Naive B cell (primary cell): ENCODE data around the gene LHFPL6. TPM values are rescaled to one million over a fixed set of nuclear protein-coding genes. Genes with fewer than 3 reads are reported as not detected.

ENCODE experiments used
- ATAC-seq, 2 donors: fragments of 150-1000 bp; cut with Tn5 transposase; 2 replicates each; pipeline ENCODE4 v1.10.0; 2021; ENCODE audit warnings: low read depth in 2 of 2, mild to moderate bottlenecking in 2 of 2, moderate library complexity in 2 of 2
- DNase-seq: peaks from one replicate; pipeline ENCODE4 v3.0.0; 2022
- H3K27ac Mint-ChIP-seq, 6 donors: one replicate each; pipeline ENCODE4 v1.8.0; 2020 to 2022; ENCODE audit warnings: mild to moderate bottlenecking in 6 of 6, mixed read lengths in 6 of 6, moderate library complexity in 5 of 6, inconsistent platforms in 2 of 6
- H3K27me3 Mint-ChIP-seq, 3 donors: one replicate each; pipeline ENCODE4 v1.8.0; 2021 to 2022; ENCODE audit warnings: mixed read lengths in 3 of 3, mild to moderate bottlenecking in 1 of 3
- H3K36me3 Mint-ChIP-seq, 2 donors: one replicate each; pipeline ENCODE4 v1.8.0; 2020 to 2022; ENCODE audit warnings: mixed read lengths in 2 of 2, inconsistent platforms in 1 of 2, mild to moderate bottlenecking in 1 of 2
- H3K4me1 Mint-ChIP-seq, 3 donors: one replicate each; pipeline ENCODE4 v1.8.0; 2020 to 2022; ENCODE audit warnings: mixed read lengths in 3 of 3, inconsistent platforms in 1 of 3, mild to moderate bottlenecking in 1 of 3, moderate library complexity in 1 of 3
- H3K4me3 Mint-ChIP-seq, 8 donors: one replicate each; pipeline ENCODE4 v1.8.0; 2020 to 2022; ENCODE audit warnings: mild to moderate bottlenecking in 8 of 8, mixed read lengths in 8 of 8, moderate library complexity in 8 of 8, inconsistent platforms in 2 of 8
- H3K9me3 Mint-ChIP-seq, 7 donors: one replicate each; pipeline ENCODE4 v1.8.0; 2020 to 2022; ENCODE audit warnings: mixed read lengths in 7 of 7, mild to moderate bottlenecking in 5 of 7, inconsistent platforms in 2 of 7, moderate library complexity in 1 of 7
- polyA plus RNA-seq, 6 donors: library from polyadenylated mRNA; unstranded; fragments of 300-500 nt; fragmentation: Illumina TruSeq; gene quantifications; one replicate each; pipeline ENCODE4 v1.2.3, GENCODE V29; 2021; ENCODE audit warnings: low read depth in 6 of 6

Gene LHFPL6
- polyA plus RNA-seq, 6 donors from 2014 or later = 0.12 to 0.25 (median 0.16) TPM; not detected in 2

DNA sequence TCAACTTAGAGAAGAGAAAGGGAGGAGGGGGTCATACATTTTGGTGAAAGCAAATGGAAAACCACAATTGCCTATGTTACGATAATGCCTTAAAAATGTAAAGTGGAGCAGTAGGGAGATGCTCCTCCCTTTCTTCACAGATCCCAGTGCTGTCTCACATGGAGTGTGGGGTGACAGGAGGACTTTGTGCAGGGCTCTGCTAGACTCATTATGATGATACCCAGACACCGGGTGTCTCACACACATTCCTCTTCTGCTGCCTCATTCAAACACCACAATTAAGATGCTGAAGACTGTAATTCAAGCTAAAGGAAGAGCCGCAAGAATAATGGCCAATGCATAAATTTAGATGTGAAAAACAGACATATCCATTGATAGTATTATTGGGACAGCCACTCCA, 150.6 kb downstream of the LHFPL6 start:
- Mint-ChIP-seq H3K9me3 (peaks cover 0 to 7% (median 0%) of the 10 kb centered on the region in 7 donors), H3K4me1 (peaks cover 9 to 20% (median 13%) of the 10 kb centered on the region in 3 donors), H3K36me3 (no peaks in the 10 kb centered on the region), H3K27ac (peak overlapping the region; percentile 49 to 94 (median 90)), H3K27me3 (no peaks in the 10 kb centered on the region), H3K4me3 (peak overlapping the region in 5 of 8 donors; percentile 35 to 83 (median 61))
- DNase-seq = no peak
- no peak for ATAC-seq

DNA sequence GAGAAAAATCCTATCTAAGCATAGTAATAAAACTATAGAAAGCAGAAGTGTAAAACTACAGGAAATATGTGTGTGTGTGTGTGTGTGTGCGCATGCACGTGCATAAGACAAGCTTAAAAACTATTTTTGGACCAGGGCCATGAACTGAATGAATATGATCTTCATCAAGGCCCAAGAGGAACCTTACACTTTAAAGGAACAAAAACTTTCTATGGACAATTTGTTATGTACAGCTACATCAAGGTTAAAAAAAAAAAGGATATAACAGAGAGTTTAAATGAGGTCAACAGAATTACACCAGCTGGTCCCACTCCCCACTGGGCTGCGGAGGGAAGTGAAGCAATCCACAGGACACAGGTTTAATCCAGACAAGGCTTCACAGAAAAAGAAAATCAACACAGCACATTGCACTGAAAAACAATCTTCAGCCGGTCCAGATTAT, 151.1 kb downstream of the LHFPL6 start:
- Mint-ChIP-seq H3K36me3 (no peaks in the 10 kb centered on the region), H3K9me3 (peaks cover 0 to 2% (median 0%) of the 10 kb centered on the region in 7 donors), H3K4me1 (peaks cover 9 to 20% (median 13%) of the 10 kb centered on the region in 3 donors), H3K4me3 (peak overlapping the region; percentile 5 to 83 (median 40)), H3K27me3 (no peaks in the 10 kb centered on the region), H3K27ac (peak overlapping the region; percentile 75 to 94 (median 90))
- ATAC-seq (peak; percentile 92 to 95), DNase-seq (peak; percentile 74)

DNA sequence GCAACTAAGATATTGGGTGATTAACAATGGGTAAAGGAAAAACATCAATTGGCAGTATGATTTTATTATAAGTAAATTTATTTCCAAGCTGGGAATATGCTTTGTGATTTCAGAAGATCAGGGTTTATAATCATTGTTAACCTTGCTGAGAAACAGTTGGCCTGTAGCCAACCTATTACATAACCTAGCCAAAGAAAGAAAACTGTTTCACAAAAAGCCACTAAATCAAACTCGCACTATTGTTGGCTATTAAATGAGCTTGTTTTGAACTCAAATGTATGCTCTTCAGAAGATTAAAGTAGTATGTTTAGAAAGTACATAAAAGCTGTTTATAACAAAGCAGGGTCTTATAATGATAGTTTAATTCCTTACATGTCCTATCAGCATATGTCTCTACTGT, 151.7 kb downstream of the LHFPL6 start:
- DNase-seq (no peak), ATAC-seq (peak; percentile 13 to 19)
- H3K36me3 Mint-ChIP-seq = no peaks in the 10 kb centered on the region
- H3K4me1 Mint-ChIP-seq = peaks cover 9 to 20% (median 13%) of the 10 kb centered on the region in 3 donors
- peak overlapping the region in 3 of 6 donors; percentile 75 to 94 (median 83) for H3K27ac Mint-ChIP-seq
- no peaks in the 10 kb centered on the region for H3K27me3 Mint-ChIP-seq
- no peaks in the 10 kb centered on the region for H3K9me3 Mint-ChIP-seq
- peak overlapping the region in 1 of 8 donors; percentile 61 for H3K4me3 Mint-ChIP-seq

DNA sequence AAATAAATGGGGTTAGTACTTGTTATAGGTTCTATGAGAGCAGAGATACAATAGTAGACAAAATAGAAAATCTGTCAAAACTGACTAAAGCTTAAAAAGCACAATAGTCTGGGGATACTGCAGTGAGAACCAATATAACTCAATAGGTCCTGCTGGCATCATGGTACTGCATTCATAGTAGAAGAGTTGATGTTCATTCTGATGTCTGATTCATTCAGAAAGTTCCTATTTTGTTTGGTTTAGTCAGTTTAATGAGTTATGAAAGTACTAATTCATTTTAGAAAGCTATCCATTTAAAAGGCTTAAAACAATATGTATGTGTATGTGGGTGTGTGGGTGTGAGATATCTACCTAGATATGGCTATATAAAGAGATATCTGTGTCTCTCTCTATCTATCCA, 152.8 kb downstream of the LHFPL6 start:
- Mint-ChIP-seq H3K36me3 (no peaks in the 10 kb centered on the region), H3K9me3 (no peaks in the 10 kb centered on the region), H3K4me1 (peaks cover 9 to 20% (median 13%) of the 10 kb centered on the region in 3 donors), H3K27ac (no peak overlapping the region), H3K4me3 (no peak overlapping the region), H3K27me3 (no peaks in the 10 kb centered on the region)
- no peak for ATAC-seq
- no peak for DNase-seq

DNA sequence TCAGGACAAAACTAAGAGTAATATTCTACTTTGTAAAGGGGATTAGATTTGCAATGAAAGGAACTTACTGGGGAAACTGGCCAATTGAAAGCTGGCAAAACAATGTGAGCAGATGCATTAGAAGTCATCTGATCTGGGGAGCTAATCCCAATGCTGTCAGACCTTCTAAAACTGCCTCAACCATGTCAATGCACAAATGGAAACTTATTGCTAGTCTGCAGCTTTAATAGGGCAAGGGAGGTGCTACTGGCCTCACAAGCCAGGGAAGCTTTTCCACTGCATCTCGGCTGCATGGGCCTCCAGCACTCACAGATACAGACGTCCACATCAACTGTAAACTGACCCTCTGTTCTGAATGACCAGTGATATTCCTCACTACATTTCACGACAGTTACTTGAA, 154.2 kb downstream of the LHFPL6 start:
- Mint-ChIP-seq H3K9me3 (no peaks in the 10 kb centered on the region), H3K4me1 (peaks cover 9 to 20% (median 13%) of the 10 kb centered on the region in 3 donors), H3K27ac (no peak overlapping the region), H3K27me3 (peaks cover 0 to 4% (median 0%) of the 10 kb centered on the region in 3 donors), H3K36me3 (no peaks in the 10 kb centered on the region), H3K4me3 (no peak overlapping the region)
- ATAC-seq = no peak
- no peak for DNase-seq

DNA sequence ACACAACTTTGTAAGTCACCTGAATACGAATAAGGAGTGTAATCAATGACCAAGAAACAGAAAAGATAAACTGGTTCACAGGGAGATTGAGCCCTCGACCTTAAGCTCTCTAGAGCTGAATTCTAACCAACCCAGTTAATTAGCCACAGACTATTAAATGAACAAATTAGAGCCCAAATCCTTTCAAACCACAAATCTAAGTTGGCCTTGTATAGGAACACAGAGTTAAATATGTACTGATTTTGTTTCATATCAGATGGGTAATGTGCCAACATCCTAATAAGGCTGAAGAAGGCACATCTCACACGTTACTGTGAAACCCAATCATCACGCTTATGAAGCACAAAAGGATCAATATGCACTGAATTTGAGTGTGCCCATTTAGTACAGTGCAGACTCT, 156.1 kb downstream of the LHFPL6 start:
- DNase-seq (no peak), ATAC-seq (no peak)
- no peaks in the 10 kb centered on the region for H3K9me3 Mint-ChIP-seq
- H3K27ac Mint-ChIP-seq = no peak overlapping the region
- H3K4me3 Mint-ChIP-seq = no peak overlapping the region
- peaks cover 2 to 10% (median 4%) of the 10 kb centered on the region in 3 donors for H3K4me1 Mint-ChIP-seq
- H3K27me3 Mint-ChIP-seq = peaks cover 0 to 16% (median 0%) of the 10 kb centered on the region in 3 donors
- H3K36me3 Mint-ChIP-seq = no peaks in the 10 kb centered on the region

DNA sequence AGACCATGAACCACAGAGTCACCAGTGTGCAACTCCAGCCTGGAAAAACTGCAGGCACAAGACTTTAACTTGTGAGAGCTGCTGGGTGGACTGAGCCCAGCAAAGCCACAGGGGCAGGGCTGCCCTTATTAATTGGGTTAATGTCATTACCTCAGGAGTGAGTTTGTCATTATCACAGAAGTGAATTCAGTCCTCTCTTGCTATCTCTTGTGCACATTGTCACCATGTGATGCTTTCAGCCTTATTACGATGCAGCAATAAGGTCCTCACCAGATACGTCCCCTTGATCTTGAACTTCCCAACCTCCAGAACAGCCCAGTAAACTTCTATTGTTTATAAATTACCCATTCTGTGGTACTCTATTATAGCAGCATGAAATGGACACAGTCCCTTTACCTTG, 158.1 kb downstream of the LHFPL6 start:
- Mint-ChIP-seq H3K4me1 (no peaks in the 10 kb centered on the region), H3K9me3 (peaks cover 0 to 9% (median 2%) of the 10 kb centered on the region in 7 donors), H3K36me3 (no peaks in the 10 kb centered on the region), H3K27me3 (peaks cover 0 to 16% (median 0%) of the 10 kb centered on the region in 3 donors), H3K27ac (no peak overlapping the region), H3K4me3 (no peak overlapping the region)
- no peak for ATAC-seq
- no peak for DNase-seq

DNA sequence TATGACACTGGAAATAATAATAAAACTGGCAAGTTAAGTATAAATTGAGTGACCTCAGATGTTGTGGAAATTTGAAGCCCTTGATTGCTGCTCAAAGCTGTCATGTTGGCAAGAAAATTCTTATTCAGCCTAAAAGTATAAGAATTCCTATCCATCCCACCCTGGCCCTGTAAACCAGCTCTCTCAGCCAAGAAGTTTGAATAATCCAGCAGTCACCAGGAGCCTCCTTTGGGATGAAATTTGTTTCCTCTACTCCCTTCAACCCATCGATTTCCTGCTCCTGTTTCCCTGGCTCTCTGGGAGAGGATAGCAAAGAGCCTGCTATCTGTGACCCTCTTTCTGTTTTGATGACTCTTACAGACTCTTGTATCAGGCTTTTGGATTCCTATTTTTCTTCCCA, 169.3 kb downstream of the LHFPL6 start:
- no peak overlapping the region for H3K4me3 Mint-ChIP-seq
- no peaks in the 10 kb centered on the region for H3K36me3 Mint-ChIP-seq
- ATAC-seq (no peak), DNase-seq (no peak)
- no peaks in the 10 kb centered on the region for H3K4me1 Mint-ChIP-seq
- H3K27ac Mint-ChIP-seq = no peak overlapping the region
- H3K9me3 Mint-ChIP-seq = peaks cover 0 to 32% (median 9%) of the 10 kb centered on the region in 7 donors
- H3K27me3 Mint-ChIP-seq = peaks cover 11 to 17% (median 16%) of the 10 kb centered on the region in 3 donors

DNA sequence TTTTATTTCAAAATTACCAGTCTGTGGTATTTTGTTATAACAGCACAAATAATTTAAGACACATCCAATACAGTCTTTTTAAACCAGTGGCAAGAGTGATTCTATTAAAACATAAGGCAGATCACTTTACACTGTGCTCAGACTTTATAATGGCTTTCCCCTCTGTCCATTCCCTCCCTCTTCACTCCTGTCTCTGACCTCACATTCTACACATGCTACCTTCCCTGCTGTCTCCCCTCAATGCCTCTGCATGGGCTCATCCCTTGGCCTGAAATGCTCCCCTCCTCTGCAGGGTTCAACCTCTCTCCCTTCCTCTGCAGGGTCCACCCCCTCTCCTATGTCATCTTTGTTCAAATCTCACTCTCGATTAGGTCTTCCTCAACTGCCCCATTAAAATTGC, 170.8 kb downstream of the LHFPL6 start:
- Mint-ChIP-seq H3K36me3 (no peaks in the 10 kb centered on the region), H3K9me3 (peaks cover 0 to 24% (median 3%) of the 10 kb centered on the region in 7 donors), H3K4me1 (no peaks in the 10 kb centered on the region), H3K27me3 (peaks cover 11 to 17% (median 16%) of the 10 kb centered on the region in 3 donors), H3K27ac (no peak overlapping the region), H3K4me3 (no peak overlapping the region)
- DNase-seq (no peak), ATAC-seq (no peak)

DNA sequence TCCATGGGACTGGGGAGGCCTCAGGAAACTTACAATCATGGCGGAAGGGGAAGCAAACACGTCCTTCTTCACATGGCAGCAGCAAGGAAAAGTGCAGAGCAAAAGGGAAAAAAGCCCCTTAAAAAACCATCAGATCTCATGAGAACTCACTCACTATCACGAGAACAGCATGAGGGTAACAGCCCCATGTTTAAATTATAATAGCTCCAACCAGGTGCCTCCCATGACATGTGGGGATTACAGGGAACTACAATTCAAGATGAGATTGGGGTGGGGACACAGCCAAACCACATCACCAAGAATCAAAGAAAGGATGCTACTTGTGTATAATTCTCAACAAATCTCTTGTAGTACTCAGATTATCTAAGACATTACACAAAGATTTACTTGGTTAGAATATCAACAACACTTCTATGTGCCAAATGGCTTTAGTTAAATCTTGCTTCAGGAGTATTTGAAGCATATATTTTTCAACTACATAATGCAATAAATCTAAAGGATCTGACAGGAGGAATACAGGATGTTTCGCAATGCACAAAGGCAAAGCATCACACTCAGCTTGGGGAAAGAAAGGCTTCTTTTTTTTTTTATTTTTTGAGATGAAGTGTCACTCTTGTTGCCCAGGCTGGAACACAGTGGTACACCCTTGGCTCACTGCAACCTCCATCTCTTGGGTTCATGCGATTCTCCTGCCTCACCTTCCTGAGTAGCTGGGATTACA, 180.0 kb downstream of the LHFPL6 start:
- peak overlapping the region in 1 of 6 donors; percentile 5 for H3K27ac Mint-ChIP-seq
- no peaks in the 10 kb centered on the region for H3K4me1 Mint-ChIP-seq
- H3K9me3 Mint-ChIP-seq = no peaks in the 10 kb centered on the region
- ATAC-seq (no peak), DNase-seq (no peak)
- H3K36me3 Mint-ChIP-seq = no peaks in the 10 kb centered on the region
- no peaks in the 10 kb centered on the region for H3K27me3 Mint-ChIP-seq
- no peak overlapping the region for H3K4me3 Mint-ChIP-seq

DNA sequence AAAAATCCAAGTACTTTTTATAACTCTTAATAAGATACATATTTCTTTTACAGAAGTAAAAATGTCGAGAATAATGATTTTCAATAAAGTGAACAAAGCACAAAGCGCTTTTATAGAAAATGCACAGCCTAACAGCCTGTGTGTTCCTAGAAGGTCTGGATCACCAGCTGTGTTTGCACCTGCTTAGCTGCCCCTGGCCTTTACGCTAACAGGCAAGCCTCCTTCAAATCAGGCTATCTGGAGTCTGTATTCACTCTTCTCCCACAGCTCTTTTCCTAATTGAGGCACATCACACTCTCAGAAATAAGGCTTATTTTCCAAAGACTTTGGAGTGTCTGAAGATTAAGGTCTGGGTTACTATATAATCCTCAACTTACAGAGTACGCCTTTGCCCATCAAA, 183.1 kb downstream of the LHFPL6 start:
- DNase-seq (no peak), ATAC-seq (no peak)
- Mint-ChIP-seq H3K4me3 (no peak overlapping the region), H3K27me3 (no peaks in the 10 kb centered on the region), H3K9me3 (no peaks in the 10 kb centered on the region), H3K4me1 (peaks cover 0 to 8% (median 0%) of the 10 kb centered on the region in 3 donors), H3K36me3 (no peaks in the 10 kb centered on the region), H3K27ac (no peak overlapping the region)

DNA sequence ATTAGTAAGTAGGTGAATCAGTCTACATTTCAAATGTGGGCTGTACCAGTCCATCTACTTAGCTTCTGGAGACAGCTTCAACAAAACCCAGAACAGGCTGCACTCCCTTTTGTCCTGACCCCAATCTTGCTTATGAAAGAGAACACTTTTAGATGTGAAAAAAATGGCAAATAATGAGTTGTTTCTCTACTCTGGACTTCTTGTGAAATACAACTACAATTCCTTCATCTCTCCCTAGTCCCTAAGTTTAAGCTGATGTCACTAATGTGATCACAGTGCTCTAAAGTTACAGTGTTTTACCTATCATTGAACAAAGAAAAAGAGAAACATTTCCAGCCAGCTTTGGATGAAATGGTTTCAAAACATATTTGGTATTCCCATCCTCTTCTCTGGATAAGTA, 183.9 kb downstream of the LHFPL6 start:
- H3K9me3 Mint-ChIP-seq = no peaks in the 10 kb centered on the region
- no peak overlapping the region for H3K4me3 Mint-ChIP-seq
- H3K36me3 Mint-ChIP-seq = no peaks in the 10 kb centered on the region
- no peak for DNase-seq
- H3K27me3 Mint-ChIP-seq = no peaks in the 10 kb centered on the region
- peaks cover 0 to 16% (median 0%) of the 10 kb centered on the region in 3 donors for H3K4me1 Mint-ChIP-seq
- no peak overlapping the region for H3K27ac Mint-ChIP-seq
- ATAC-seq = no peak

DNA sequence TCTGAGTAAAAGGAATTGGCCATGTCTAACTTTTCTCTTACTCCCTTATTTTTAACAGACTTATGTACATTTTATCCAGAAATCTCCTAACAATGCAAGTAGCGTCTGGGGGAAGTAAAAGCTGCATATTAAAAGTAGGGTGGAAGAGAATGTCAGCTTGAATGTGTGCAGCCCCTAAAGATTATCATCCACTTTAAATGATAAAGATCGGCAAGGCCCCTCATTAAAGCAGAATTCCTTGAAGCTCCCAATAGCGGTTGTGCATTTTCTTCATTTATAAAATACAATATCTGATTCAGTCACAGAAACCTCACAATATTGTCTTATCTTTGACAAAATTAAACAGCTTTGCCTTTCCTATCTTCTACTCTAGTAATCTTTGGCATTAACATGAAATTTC, 184.6 kb downstream of the LHFPL6 start:
- Mint-ChIP-seq H3K27ac (no peak overlapping the region), H3K9me3 (no peaks in the 10 kb centered on the region), H3K27me3 (no peaks in the 10 kb centered on the region), H3K36me3 (no peaks in the 10 kb centered on the region), H3K4me1 (peaks cover 0 to 20% (median 0%) of the 10 kb centered on the region in 3 donors), H3K4me3 (no peak overlapping the region)
- ATAC-seq (no peak), DNase-seq (no peak)

DNA sequence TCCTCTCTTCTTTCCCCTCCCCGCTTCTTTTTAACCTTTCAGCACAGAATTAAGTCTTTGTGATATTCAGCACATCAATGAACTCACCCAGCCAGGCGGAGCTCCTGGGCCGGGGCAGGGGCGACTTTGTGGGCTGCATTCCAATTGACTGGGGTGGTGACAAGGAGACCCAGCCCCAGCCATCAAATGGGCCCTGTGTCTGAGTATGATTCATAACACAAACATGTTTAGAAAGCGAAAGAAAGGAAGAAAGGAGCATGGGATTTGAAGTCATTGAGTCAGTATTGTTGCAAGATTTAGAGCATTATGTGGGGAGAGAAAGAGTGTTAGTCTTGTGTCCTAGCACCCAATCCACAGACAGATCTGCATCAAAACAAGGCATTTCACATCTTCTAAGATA, 185.3 kb downstream of the LHFPL6 start:
- no peak overlapping the region for H3K27ac Mint-ChIP-seq
- no peaks in the 10 kb centered on the region for H3K36me3 Mint-ChIP-seq
- no peak for ATAC-seq

More for the DNA sequence above, 185.3 kb downstream of the LHFPL6 start:
- Mint-ChIP-seq H3K4me3 (peak overlapping the region in 1 of 8 donors; percentile 2), H3K9me3 (no peaks in the 10 kb centered on the region), H3K27me3 (no peaks in the 10 kb centered on the region), H3K4me1 (peaks cover 0 to 22% (median 0%) of the 10 kb centered on the region in 3 donors)
- no peak for DNase-seq
